Progenitor cell of endocrine pancreas (in vitro differentiated cells): Measurements from ENCODE around the gene XRN2. TPM values are rescaled to one million over a fixed set of nuclear protein-coding genes. Genes with fewer than 3 reads are reported as not detected.

ENCODE experiments used
- DNase-seq: peaks from one replicate; pipeline ENCODE4 v3.0.0; 2021; ENCODE audit warnings: low spot score; ENCODE audit not compliant: unreplicated experiment
- H3K27ac Mint-ChIP-seq: 2 replicates; pipeline ENCODE4 v1.8.0; 2021; ENCODE audit warnings: mild to moderate bottlenecking, moderate library complexity, mixed read lengths
- H3K27me3 Mint-ChIP-seq: 2 replicates; pipeline ENCODE4 v1.8.0; 2021; ENCODE audit warnings: mixed read lengths
- H3K36me3 Mint-ChIP-seq: 2 replicates; pipeline ENCODE4 v1.8.0; 2022; ENCODE audit warnings: mixed read lengths; ENCODE audit not compliant: insufficient read depth
- H3K4me1 Mint-ChIP-seq: 2 replicates; pipeline ENCODE4 v1.8.0; 2021; ENCODE audit warnings: low read depth, mixed read lengths
- H3K4me3 Mint-ChIP-seq: 2 replicates; pipeline ENCODE4 v1.8.0; 2021; ENCODE audit warnings: low read depth, mild to moderate bottlenecking, moderate library complexity, mixed read lengths
- H3K9me3 Mint-ChIP-seq: 2 replicates; pipeline ENCODE4 v1.8.0; 2021; ENCODE audit warnings: low read depth, mixed read lengths
- total RNA-seq: library from RNA; stranded (reverse); gene quantifications from 2 replicates; pipeline ENCODE4 v1.2.1, GENCODE V29; 2021
- TF ChIP-seq, protein P1 (sequence below): fragments of 200-600 bp; sonication (generic); IDR thresholded peaks from one replicate; pipeline ENCODE4 v1.5.0; 2021; ENCODE audit warnings: antibody characterized with exemption, mild to moderate bottlenecking; ENCODE audit not compliant: unreplicated experiment

The XRN2 gene
- total RNA-seq, 1 donor from 2014 or later = 91.0 TPM

GRCh38 chr20:21294755-21295154 lies 8.4 kb upstream of the XRN2 start:
- H3K27ac Mint-ChIP-seq = no peak overlapping the region
- DNase-seq = no peak
- peaks cover 11% of the 10 kb centered on the region for H3K27me3 Mint-ChIP-seq
- no peaks in the 10 kb centered on the region for H3K9me3 Mint-ChIP-seq
- H3K4me1 Mint-ChIP-seq = no peaks in the 10 kb centered on the region
- H3K4me3 Mint-ChIP-seq = no peak overlapping the region
- H3K36me3 Mint-ChIP-seq = no peaks in the 10 kb centered on the region
- TF ChIP-seq, protein P1, sequence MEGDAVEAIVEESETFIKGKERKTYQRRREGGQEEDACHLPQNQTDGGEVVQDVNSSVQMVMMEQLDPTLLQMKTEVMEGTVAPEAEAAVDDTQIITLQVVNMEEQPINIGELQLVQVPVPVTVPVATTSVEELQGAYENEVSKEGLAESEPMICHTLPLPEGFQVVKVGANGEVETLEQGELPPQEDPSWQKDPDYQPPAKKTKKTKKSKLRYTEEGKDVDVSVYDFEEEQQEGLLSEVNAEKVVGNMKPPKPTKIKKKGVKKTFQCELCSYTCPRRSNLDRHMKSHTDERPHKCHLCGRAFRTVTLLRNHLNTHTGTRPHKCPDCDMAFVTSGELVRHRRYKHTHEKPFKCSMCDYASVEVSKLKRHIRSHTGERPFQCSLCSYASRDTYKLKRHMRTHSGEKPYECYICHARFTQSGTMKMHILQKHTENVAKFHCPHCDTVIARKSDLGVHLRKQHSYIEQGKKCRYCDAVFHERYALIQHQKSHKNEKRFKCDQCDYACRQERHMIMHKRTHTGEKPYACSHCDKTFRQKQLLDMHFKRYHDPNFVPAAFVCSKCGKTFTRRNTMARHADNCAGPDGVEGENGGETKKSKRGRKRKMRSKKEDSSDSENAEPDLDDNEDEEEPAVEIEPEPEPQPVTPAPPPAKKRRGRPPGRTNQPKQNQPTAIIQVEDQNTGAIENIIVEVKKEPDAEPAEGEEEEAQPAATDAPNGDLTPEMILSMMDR = no peak

GRCh38 chr20:21301940-21302663 lies 1.0 kb upstream of the XRN2 start:
- Mint-ChIP-seq H3K9me3 (no peaks in the 10 kb centered on the region), H3K4me3 (peak overlapping the region; percentile 94), H3K4me1 (peaks cover 19% of the 10 kb centered on the region), H3K36me3 (peaks cover 5% of the 10 kb centered on the region), H3K27ac (peak overlapping the region; percentile 99), H3K27me3 (peaks cover 8% of the 10 kb centered on the region)
- no peak for DNase-seq
- TF ChIP-seq, protein P1 = no peak

DNA sequence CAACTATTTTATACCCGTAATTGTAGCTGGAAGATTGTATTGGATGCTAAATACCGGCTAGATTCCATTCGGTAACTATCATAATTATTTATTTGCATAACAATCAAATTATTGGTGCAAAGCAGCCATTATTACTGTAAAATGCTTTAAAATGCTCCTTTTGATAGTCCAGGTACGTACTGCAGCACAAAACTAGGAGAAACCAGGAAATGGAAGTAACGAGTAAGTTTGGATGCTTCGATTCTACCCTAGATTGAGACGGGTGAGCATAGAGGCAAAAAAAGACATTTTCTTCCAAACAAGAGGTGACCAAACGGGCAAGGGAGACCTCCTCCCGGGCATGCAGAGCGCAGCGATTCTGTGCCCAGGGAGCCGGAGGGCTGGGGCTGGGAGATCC lies 469 bp upstream of the XRN2 start:
- peaks cover 19% of the 10 kb centered on the region for H3K4me1 Mint-ChIP-seq

DNA sequence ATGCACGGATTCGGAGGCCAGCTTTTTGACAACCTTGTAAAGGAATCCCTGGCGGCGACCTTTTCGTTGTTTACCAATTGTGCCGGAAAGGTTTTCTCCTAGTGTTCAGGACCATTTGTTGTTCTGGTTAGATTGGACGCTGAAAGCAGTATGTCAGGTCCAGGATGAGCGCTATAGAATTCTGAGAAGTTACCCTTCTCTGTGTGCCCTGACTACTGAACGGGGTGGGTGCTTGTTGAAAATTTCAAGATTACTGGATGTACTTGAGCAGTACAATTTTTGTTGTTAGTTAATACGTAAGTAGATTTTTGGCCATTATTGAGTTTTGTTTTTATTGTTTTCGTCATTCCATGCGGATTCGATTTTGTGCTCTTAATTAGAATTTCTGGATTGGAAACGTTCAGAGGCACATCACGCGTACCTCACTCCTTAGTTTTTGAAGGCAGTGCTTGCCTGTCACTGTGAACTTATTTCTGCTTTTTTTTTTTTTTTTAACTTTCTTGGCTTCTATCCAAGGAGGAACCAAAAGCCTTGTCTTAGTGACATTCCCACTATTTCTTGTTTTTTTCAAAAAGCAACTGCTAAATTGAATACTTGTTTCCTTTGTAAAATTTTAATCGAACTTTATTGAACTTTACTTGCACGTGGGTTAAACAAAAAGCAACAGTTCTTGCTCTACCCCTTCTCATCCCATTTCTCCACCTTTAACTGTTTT lies 898 bp downstream of the XRN2 start:
- H3K36me3 Mint-ChIP-seq = peaks cover 15% of the 10 kb centered on the region
- TF ChIP-seq, protein P1 = no peak
- H3K4me1 Mint-ChIP-seq = peaks cover 25% of the 10 kb centered on the region
- H3K27me3 Mint-ChIP-seq = no peaks in the 10 kb centered on the region
- no peak for DNase-seq
- no peaks in the 10 kb centered on the region for H3K9me3 Mint-ChIP-seq
- H3K27ac Mint-ChIP-seq = peak overlapping the region; percentile 99
- peak overlapping the region; percentile 94 for H3K4me3 Mint-ChIP-seq

More for the DNA sequence above, 469 bp upstream of the XRN2 start:
- H3K27me3 Mint-ChIP-seq = peaks cover 4% of the 10 kb centered on the region
- TF ChIP-seq, protein P1 = no peak
- DNase-seq = no peak
- H3K4me3 Mint-ChIP-seq = peak overlapping the region; percentile 94
- H3K36me3 Mint-ChIP-seq = peaks cover 5% of the 10 kb centered on the region
- H3K9me3 Mint-ChIP-seq = no peaks in the 10 kb centered on the region
- peak overlapping the region; percentile 99 for H3K27ac Mint-ChIP-seq

DNA sequence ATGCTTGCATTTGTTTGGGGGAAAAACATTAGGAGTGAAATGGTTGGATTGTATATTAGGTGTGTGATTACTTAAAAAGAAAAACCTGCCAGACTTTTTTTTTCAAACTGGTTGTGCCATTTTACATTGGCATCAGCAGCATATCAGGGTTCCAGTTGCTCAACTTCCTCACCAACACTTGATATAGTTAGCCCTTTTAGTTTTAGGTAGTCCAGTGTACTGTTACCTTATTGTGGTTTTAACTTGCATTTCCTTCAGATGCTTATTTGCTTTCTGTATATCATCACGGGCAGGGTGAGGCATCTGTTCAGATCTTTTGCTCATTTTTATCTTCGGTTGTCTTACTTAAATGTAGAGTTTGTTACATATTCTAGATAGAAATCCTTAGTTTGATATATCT lies 5.2 kb downstream of the XRN2 start:
- no peak for DNase-seq
- Mint-ChIP-seq H3K36me3 (peaks cover 17% of the 10 kb centered on the region), H3K4me1 (peaks cover 38% of the 10 kb centered on the region), H3K9me3 (no peaks in the 10 kb centered on the region), H3K27me3 (no peaks in the 10 kb centered on the region), H3K4me3 (peak overlapping the region; percentile 13), H3K27ac (no peak overlapping the region)
- TF ChIP-seq, protein P1 = no peak
